Stimulated activated CD4-positive, alpha-beta T cell treated with anti-CD3 and anti-CD28 coated beads, Interleukin-12 subunit alpha, Interleukin-12 subunit beta, amount 100 ng/mL, for 48 hours (primary cell): Measurements from ENCODE around the gene TEX29.

ENCODE experiments used
- DNase-seq, 3 donors: peaks; one replicate each; pipeline ENCODE4 v3.0.0-alpha.2; 2020; ENCODE audit warnings: low read depth in 2 of 3, low spot score in 1 of 3

TEX29 gene

DNA sequence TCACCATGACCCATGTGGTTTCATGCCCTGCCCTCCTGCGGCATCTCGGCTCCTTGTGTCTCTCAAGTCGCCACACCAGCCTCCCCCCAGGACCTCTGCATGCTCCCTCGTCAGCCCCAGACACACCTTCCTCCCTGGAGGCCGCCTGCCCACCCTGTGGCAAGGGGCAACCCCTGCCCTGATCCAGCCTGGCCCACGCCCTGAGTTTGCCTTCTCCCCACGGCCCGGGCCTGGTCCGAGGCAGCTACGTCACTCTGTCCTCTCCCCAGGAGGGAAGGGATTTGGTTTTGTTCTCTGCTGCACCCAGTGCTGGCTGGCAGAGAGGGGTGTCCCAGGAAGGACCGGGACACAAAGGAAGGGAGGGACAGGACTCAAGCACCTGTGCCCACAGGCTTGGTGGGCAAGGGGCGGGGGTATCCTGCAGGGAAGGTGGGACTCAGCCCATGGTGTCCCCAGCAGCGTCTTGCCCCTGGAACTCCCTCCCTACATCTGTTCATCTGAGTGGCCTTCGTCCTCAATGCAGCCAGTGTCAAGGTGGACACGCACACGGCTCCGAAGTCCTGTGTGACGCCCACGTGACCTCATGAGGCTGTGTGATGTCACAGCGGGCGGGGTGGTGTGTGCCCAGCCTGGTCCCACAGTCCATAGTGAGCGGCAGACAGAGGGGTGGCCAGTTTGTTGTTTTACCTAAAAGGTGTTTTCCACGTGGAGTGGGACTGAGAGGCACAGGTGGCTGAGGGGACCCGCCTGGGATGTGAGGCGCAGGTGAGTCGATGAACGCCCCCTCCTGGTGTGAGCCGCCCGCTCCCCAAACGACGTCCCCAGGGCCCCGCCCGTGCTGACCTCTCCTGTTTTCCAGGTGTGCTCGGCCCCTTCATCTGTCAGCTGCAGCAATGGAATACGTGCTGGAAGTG lies at the start of gene TEX29:
TEX29 (plus strand) TSS at position 645 of the 914 bp plus-strand sequence; CDS start at position 894, 249 bp downstream.
- no peak for DNase-seq

DNA sequence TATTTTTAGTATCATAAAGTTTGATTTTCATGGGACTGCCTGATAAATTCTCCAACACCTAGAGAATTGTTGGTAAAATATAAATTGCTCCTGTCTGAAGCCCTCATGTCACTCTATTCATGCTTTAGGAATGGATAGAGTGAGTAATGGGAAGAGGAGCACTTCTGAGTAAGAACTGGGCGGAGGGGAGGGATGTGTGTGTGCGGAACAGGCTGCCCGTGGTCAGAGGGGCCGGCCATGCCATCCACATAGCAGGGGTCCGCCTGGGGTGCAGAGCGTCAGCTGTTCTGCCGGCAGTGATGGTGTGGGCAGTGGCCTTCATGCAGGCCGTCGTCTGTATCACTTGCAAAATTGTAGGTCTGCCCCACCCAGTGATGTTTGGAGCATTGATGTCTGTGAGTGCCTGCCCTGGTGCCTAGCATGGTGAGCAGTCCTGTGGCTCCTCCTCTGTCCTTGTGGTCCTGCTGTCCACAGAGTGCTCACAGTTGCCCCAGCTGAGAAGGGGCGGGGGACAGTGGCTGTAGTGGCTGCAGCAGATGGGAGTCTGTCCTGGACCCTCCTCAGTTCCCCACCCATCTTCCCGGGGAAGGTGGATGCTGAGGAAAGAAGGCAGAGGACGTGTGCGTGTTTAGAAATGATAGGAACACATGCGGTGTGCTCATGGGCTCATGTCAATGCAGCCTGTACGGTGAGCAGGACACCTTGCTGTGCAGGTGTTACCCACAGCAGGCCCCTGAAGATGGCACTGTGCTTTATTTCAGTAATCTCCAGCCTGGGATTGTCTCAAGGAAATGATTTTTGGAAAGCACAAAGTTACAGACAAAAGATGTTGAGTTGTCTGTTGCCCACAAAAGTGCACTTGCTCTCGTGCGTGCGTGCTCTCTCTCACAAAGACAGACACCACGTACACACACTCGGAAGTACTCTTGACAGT lies 49.4 kb upstream of the TEX29 start:
- no peak for DNase-seq

DNA sequence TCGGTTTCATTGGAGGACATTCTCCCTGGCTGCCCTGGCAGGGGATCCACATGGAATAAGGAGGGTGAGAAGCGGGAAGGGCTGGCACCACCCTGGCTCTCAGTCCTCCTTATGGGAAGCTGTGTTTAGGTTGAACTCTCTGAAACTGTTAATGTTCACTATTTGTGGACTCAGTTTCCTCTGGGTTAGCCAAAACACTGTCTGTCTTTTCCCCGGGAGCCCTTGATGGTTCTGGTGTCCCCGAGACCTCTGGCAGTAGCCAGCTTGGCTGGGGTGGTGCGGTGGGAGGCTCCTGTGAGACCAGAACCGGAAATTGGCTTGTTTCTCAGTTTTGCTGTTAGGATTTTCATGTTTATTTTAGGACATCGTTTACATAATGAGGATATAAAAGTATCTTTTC lies 48.3 kb upstream of the TEX29 start:
- no peak for DNase-seq

DNA sequence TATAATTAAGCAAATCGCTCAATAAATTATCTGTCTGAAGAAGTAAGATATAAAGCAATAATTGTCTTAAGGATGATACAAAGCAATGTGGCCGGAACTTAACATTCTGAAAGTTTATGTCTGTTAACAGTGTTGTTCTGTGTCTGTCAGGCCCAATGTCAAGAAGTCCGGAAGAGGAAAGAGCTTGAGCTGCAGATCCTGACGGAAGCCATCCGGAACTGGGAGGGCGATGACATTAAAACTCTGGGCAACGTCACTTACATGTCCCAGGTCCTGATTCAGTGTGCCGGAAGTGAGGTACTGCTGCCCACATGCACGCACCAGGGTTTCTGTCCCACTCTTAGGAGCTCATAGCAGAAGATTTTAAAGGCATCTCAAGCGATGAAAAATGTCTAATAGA lies 45.1 kb upstream of the TEX29 start:
- DNase-seq: no peak

DNA sequence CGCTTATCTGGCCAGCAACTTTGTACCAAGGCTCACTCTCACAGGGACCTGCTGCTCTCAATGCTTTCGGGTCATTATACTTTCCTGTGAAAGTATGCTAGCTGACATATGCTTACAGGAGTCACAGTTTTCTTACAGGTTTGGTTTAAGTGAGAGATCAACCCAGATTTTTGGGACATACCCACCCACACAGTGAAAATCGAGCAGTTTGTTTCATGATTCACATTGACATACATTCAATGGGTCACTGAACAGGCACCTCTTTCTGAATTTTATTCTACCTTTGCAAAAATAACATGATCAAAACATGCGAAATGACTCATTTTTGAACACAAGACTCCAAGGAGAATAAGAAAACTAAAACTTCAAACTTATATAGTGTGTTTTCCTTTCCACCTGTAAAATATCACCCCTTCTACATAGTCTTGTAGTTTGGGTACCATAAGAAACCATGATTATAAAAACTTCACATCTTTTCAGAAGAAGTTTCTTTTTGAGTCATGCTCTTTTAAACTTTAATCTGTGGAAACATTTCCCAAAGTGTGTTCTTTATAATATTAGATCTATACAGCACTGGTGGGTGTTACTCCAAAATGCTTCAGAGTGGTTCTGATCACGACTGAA lies 44.3 kb upstream of the TEX29 start:
- no peak for DNase-seq

DNA sequence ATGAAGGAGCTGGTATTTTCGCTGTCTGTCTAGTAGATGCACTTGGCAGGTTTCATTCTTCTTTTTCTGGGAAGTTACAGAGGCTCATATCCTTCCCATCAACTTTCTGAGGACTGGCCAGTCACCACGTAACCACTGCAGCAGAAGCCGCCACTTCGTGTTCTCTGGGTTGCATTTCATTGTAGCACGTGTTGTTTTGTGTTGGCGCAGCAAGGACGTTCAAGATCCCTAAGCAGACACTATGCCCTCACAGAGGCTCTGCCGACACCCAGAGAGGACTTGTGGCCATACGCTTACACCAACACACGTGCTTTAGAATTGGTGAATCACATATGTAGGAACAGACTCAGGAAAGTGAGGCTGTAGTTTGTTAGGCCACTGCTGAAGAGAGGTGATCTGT lies 42.2 kb upstream of the TEX29 start:
- DNase-seq: no peak

DNA sequence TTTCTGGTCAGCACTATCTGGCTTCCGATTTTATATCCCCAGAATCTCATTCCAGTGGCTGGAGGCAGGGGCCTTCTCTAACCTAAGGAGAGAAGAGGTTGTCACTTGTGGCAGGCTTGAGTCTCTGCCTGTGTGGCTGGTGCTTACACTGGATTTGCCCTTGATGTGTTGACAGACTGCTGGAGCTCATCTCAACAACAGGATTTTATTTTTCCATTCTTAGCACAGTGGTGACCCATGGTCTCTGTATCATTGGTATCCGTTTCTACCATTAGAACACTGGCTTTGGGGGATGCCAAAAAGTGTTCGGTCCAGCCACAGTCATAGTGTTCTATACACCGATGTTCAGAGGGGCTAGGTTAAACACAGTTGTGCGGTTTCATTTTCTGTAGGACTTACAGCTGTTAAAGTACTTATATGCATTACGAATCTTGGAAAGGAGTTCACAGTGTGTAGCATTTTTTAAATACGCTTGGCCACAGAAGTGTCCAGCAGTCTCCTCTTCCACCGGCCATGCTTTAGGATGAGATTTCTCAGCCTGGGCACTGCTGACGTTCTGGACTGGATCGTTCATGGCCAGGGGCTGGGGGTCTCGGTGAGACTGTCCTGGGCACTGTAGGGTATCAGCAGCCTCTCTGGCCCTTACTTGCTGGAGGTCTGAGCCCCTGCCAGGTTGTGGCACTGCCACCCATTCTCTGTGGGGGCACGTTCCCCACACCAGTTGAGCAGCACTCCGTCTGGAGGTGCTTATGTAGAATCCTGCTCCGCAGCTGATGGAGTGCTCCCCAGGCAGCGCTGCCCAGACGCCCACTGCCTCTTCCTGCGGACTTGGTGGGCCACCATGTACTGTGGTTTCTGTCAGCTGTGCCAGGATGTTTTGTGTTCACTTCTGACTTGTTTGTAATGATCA lies 41.4 kb upstream of the TEX29 start:
- DNase-seq: no peak

DNA sequence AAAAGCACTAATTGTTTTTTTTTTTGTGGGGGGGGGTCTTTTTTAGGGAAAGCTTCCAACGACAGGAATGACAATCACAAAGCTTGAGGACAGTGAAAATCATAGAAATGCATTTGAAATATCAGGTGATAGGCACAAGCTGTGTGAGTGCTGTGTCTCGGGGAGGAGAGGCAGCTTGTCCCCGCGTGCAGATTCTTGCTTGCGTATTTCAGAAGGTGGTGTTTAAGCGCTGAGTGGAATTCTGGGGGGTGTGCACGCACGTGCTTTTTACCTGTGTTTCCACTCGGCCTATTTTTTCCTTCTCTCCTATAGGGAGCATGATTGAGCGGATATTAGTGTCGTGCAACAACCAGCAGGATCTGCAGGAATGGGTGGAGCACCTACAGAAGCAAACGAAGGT lies 40.2 kb upstream of the TEX29 start:
- DNase-seq: no peak

DNA sequence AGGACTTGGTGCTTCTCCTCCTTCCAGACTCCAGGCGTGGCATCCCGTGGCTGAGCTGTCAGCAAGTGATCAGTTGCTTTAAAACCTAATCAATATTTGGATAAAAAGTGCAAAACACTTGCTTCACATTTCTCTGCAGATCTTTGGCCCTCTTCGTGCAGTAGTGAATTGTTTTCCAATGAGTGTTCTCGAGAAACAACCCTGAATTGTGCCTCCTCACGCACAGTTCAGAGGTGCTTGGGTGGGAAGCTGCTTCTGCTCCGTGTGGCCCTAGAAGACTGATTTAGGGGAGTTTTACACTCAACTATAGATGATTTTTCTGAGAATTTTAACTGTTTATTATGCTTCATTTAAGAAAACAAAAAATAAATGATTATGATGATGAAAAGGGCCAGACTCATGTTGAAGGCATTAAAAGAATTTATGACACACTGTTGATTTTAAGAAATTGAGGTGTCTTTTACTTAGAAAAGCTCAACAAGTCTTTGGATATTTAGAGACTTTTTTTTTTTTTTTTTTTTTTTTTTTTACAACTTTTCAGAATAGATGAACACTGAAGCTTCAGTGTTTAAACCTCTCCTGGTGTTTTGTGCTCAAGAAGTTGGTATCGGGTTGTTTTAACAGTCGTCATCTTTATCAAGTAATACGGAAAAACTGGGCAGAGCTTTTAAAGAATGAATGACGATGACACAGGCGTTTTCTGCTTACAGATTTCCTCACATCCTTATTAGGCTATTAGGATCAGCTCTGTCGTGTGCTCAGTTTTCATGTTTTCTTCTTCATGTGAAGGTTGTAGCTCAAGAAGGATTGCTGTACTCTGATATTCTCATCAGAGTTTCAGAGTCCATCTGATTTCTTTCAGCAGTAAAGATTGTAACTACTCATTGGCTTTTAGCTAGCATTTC lies 39.5 kb upstream of the TEX29 start:
- no peak for DNase-seq

DNA sequence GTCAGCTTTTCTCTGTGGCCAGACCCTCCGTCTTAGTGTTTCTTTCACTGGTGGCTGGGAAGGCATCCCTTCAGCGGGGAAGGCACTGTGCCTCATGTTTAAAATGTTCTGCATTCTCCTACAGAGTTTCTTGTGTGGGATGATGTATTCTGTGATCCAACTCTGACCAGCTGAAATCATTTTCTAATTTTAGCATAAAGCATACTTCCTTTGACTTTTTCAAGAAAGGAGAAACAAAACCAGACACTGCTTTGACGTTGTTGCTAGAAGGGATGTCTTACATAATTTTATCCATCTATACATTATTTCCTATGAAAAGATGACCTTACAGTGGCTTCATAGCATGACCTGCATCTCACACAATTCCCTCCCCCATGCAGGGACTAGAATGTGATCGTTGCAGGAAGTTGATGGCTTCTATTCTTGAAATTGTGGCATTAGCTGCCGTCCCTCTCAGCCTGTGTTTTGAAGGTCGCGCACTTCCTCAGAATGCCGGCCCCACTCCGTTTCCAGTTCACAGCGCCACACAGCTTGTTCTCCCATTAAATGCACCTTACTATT lies 38.6 kb upstream of the TEX29 start:
- DNase-seq: no peak

DNA sequence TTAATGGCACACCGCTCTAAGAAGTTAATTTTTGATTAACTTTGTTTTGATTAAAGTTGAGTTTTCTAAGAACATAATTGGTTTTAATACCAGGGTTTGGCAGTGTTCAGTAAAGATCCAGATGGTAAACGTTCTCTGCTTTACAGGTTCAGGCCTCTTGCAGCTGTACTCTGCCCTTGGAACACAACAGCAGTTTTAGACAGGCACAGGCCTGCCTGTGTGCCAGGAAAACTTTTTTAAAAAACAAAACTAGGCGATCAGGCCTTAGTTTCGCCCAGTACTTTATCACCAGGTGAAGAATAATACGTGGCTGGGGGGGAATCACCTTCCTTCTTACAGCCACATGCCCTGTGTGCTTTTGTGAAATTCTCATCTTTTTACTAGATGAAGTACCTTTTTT lies 38.0 kb upstream of the TEX29 start:
- no peak for DNase-seq

DNA sequence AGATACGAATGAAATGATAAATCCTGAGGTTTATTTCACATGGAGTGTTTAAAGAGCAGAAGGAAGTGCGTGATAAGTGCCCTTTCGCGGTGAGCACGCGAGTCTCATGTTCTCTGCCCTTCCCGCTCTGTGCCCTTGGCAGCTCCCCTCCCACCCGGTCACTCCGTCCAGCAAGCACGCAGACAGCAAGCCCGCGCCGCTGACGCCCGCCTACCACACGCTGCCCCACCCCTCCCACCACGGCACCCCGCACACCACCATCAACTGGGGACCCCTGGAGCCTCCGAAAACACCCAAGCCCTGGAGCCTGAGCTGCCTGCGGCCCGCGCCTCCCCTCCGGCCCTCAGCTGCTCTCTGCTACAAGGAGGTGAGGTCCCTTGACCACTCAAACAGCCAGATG lies 37.4 kb upstream of the TEX29 start:
- no peak for DNase-seq

DNA sequence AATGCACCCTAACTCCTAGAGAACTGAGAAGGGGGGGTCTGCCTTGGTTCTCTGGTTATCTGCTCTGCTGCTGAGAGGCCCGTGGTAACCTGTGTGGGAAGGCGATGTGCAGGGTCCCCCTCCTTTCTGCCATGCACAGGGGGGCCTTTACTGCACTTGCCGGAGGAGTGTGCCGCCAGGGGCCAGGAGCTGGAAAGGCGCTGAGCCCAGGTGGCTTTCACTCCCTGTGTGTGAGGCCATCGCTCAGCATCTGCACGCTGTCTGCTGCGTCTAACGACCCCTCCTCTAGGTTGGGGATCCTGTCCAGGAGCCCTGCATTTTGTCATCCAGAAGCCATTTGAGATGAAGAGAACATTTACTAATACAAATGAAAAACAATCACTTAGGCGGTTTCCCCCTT lies 37.0 kb upstream of the TEX29 start:
- DNase-seq: no peak

DNA sequence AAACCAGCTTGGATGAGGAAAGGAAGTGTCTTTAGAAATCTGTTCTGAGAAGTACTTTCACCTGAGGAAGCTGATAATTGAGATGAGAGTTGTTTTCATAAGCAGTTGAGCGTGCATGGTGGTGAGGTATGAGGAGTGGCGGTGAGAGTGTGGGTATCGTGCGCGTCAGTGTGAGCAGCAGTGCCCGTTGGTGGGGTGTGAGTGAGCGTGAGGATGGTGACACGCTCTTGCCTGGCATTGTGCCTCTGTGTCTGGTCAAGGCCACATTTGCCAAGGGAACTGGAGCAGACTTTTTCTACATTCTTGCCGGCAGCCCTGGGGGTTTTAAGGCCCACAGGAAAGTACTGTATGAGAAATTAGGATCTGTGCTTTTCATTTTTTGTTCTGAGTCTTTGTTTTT lies 36.5 kb upstream of the TEX29 start:
- no peak for DNase-seq

DNA sequence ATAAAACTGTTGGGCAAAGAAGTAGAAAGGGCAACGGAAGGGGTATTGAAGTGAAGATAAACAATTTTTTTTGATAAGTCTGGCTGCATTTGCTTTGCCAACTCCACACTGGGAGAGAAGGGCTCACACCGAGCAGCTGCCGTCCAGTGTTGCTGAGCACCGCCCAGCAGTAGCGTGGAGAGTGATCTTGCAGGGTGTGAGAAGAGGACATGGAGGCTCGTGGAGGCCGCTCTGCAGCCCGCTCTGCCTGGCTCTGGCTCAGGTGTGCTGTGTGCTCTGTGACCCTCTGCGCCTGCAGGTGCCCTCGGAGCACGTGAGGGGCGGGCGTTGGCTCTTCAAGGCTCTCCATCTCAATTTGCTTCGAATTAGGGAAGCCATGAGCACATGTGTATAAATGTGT lies 35.9 kb upstream of the TEX29 start:
- DNase-seq: no peak

DNA sequence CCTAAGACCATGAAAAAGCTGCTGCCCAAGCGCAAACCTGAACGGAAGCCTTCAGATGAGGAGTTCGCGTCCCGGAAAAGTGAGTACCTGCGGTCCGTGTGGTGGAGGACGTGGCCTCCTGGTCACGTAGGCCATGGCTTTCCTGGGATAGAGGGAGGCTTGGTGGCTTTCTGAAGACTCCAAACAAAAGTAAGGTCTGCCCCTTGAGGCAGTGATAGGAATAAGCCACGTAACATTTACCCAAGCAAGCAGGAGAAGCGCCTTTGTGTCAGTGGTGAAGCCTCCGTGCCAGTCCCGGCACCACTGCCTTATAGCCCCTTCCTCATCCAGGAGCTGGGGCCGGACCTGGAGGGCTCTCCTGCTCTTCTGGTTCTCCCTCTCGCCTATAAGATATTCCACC lies 34.3 kb upstream of the TEX29 start:
- no peak for DNase-seq

DNA sequence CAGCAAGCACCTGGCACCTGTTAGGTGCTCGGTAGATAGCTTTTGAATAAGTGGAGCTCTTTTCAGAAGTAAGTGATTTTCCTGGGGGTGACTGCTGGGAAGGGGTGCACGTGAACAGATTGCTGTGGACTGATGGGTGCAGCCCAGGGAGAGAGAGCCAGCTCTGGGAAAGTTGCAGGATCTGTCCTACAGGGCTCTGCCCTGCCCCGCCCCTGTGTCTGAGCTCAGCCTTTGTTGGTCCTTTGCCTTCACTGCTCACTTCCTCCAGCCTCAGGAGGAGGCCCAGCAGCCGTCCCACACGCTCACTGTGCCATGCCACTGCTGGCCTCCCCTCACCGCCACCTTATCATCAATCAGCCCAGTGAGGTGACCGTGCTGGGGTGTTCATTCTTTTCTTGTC lies 33.7 kb upstream of the TEX29 start:
- no peak for DNase-seq

DNA sequence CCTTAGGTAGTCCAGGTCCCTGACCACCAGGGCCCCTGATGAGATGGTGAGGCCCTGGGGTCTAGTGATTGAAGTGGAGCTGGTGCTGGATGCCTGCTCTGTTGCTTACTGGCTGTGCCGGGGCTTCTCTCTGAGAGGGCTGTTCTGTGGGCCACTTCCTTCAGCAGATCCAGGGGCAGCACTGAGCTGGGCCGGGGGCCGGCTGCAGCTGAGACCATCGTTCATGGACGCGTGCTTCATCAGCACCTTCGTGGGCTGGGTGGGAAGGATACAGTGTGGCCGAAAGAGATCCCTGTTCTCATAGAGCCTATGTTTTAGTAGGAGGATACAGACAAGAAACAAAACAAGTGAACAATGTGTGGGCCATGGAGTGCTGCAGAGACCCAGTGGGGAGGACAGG lies 33.2 kb upstream of the TEX29 start:
- DNase-seq: no peak

DNA sequence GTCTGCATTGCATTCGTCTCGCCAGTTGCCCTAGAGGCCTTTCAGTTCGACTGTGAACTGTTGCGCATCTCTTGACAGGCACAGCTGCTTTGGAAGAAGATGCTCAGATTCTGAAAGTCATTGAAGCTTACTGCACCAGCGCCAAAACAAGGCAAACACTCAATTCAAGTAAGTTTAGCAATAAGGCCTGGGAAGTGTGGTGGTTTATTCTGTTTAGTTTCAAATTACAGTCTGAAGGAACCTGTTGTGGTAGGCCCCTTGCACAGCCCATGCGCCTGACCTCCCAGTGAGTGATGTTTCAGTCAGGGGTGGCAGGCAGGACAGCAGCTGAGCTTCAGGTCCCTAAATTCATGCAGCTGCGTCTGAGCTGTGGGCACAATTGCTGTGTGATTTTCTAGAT lies 32.2 kb upstream of the TEX29 start:
- no peak for DNase-seq
